T-helper 22 cell (primary cell): ENCODE data around the gene PTPRCAP.

ENCODE experiments used
- DNase-seq: peaks from one replicate; pipeline ENCODE4 v3.0.0-alpha.2; 2020; ENCODE audit warnings: low read depth

The PTPRCAP gene

DNA sequence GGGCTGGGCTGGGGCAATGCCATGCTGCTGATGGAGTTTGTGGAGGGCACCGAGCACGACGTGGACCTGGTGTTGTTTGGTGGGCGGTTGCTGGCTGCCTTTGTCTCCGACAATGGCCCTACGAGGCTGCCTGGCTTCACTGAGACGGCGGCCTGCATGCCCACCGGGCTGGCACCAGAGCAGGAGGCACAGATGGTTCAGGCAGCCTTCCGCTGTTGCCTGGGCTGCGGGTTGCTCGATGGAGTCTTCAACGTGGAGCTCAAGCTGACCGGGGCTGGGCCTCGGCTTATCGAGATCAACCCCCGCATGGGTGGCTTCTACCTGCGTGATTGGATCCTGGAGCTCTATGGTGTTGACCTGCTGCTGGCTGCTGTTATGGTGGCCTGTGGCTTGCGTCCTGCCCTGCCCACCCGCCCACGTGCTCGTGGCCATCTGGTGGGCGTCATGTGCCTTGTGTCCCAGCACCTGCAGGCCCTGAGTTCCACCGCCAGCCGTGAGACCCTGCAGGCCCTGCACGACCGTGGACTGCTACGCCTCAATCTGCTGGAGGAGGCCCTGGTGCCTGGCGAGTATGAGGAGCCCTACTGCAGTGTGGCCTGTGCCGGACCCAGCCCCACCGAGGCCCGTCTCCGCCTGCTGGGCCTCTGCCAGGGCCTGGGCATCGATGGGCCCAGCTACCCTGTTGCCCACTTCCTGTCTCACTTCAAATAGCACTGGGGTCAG, 13.4 kb downstream of the PTPRCAP start:
- no peak for DNase-seq

DNA sequence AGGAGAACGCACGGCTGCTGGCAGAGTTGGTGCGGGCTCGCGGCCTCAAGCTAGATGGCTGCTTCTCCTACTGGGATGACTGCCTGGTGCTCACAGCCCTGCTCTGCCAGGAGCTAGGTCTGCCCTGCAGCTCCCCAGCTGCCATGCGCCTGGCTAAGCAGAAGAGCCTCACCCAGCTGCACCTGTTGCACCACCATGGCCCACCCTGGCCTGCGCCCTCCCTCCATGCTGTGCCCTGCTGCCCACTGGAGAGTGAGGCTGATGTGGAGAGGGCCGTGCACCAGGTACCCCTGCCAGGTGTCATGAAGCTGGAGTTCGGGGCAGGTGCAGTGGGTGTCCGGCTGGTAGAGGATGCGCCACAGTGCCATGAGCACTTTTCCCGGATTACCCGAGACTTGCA, 14.0 kb downstream of the PTPRCAP start:
- DNase-seq: no peak

DNA sequence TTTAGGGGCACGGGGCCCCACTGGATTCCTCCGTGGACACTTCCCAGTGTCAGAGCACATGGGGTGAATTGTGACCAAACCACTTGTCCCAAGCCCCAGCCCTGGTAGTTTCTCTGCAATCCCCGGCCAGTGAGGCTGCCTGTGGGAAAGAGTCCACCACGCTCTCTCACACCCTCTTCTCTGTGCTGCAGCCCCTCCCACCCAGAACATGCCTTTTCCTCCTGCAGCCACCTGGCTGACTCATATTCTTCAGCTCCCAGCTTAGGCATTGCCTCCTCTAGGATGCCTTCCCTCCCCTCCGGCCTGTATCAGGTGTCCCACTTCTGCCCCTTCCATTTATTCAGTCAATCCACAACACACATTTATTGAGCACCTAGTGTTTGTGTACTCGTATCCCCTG, 14.6 kb downstream of the PTPRCAP start:
- DNase-seq: no peak

DNA sequence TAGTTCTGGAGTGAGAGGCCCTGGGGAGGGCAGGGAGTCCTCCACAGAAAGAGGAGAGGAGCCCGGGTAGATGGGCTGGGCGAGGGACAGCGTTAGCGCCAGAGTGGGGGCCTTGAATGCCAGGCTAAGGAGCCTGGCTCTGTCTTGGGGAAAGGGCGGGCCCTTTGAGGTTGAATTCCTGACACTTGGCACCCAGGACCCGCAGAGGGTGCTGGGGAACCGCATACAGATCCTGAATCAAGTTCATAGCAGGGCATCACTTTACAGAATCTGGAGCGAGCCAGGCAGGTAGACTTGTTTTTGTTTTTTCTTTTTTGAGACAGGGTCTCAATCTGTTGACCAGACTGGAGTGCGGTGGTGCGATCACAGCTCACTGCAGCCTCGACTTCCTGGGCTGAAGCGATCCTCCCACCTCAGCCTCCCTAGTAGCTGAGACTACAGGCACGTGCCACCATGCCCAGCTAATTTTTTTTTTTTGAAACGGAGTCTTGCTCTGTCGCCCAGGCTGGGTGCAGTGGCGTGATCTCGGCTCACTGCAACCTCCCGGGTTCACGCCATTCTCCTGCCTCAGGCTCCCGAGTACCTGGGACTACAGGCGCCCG, 16.0 kb downstream of the PTPRCAP start:
- DNase-seq: no peak

DNA sequence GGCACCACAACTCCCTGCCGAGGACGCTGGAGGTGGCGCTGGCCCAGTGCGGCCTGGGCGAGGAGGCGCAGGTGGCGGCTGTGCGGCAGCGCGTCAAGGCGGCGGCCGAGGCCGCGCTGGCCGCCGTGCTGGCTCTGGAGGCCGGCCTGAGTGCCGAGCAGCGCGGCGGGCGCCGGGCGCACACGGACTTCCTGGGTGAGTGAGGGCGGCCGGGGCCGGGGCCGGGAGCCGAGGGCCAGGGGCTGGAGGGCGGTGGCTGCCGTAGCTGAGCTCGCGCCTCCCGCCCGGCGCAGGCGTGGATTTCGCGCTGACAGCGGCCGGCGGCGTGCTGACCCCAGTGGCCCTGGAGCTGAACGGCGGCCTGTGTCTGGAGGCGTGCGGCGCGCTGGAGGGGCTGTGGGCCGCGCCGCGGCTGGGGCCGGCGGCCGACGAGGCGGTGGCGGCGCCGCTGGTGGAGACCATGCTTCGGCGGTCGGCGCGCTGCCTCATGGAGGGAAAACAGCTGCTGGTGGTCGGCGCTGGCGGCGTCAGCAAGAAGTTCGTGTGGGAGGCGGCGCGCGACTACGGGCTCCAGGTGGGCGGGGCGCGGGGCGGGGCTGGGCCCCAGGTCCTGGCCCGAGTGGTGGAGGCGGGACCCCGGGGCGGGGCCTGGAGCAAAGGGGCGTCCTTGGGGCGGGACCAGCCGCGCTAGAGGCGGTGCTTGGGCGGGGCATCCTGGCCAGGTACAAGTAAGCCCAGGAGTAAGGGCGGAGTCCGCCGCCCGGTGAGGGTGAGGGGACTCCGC, 16.6 kb downstream of the PTPRCAP start:
- peak; percentile 97 for DNase-seq

DNA sequence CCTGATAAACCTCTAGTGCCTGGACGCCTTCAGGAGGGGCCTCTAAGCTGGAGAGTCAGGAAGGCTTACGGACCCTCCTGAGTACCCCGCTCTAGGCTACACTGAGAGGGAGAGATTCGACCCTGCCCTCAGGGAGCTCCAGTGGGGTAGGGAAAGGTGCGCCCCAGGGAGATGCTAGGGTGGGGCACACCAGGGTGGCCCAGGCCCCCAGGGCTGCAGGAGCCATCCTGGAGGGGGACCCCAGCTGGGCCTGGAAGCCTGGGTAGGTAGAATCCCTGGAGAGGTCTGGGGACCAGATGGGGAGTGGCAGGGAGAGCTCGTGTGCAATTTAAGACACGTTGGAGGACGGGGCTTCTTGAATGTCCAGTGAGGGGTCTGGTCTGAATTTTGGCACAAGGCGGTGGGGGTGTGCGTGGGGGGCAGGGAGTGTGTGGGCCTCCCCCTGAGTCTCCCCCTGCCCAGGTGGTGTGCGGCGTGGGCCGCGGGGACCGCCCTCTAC, 17.3 kb downstream of the PTPRCAP start:
- DNase-seq: no peak

DNA sequence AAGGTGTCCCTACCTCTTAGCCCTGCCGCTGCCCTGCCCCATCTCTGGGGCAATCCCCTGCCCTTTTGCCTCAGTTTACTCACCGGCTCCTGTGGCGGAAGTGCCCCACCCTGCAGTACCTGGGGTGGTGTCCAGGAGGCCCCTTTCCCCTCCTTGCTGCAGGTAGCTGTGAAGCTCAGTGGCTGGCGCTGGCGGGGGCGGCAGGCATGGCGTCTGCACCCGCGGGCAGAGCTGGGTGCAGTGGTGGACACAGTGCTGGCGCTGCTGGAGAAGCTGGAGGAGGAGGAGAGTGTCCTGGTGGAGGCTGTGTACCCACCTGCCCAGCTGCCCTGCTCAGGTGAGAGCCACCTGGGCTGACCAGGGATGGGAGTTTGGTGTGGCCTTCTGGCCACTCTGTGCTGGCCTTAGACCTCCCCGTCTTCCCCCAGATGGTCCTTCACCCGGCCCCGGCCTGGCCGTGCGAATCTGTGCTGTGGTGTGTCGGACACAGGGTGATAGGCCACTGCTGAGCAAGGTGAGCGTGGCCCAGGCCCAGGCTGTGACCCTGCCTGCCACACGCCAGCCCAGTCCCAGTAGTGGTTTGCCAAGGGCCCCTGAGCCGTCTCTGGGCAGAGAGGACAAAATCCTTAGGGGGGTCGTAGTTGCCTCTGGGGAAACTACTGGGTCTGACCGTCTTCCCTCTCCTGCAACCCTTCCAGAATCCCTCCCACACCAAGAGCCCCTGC, 18.0 kb downstream of the PTPRCAP start:
- DNase-seq: no peak

DNA sequence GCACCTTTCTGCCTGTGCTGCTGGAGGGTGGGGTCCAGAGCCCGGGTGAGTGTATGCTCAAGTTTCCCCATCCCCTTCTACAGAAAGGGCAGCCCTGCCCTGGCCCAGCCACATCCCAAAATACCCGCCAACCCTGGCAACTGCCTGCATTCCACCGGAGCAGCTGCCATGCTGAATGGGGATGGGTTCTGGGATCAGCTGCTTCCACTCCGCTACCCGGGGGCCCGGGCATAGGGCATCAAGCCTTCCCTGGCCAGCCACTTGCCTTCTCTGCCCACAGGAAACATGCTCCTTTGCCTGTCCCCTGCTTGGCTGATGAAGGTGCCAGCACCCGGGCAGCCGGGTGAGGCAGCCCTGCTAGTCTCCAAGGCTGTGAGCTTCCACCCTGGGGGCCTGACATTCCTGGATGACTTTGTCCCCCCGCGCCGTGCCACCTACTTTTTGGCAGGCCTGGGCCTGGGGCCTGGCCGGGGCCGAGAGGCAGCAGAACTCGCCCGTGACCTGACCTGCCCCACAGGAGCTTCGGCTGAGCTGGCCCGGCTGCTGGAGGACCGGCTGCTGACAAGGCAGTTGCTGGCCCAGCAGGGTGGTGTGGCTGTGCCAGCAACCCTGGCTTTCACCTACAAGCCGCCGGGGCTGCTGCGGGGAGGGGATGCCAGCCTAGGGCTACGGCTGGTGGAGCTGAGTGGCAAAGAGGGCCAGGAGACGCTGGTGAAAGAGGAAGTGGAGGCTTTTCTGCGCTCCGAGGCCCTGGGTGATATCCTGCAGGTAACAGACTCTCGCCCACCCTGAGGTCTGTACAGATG, 18.8 kb downstream of the PTPRCAP start:
- no peak for DNase-seq

DNA sequence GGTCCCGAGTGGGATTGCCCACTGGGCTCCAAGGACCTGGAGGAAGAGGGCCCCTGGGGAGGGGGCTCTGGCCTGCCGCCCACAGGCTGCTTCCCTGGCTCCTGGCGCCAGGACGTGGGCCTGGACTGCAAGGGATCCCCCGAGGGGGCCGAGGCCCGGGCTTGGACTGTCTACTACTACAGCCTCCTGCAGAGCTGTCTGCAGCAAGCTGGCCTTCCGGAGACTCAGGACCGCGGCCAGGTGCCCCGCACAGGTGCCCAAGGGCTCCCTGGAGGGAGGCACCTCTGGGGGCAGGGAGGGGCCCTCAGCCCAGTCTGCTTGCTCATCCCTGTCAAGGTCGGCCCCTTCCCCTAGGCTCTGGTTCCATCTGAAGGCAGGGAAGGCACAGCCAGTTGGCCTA, 20.1 kb downstream of the PTPRCAP start:
- DNase-seq: no peak

DNA sequence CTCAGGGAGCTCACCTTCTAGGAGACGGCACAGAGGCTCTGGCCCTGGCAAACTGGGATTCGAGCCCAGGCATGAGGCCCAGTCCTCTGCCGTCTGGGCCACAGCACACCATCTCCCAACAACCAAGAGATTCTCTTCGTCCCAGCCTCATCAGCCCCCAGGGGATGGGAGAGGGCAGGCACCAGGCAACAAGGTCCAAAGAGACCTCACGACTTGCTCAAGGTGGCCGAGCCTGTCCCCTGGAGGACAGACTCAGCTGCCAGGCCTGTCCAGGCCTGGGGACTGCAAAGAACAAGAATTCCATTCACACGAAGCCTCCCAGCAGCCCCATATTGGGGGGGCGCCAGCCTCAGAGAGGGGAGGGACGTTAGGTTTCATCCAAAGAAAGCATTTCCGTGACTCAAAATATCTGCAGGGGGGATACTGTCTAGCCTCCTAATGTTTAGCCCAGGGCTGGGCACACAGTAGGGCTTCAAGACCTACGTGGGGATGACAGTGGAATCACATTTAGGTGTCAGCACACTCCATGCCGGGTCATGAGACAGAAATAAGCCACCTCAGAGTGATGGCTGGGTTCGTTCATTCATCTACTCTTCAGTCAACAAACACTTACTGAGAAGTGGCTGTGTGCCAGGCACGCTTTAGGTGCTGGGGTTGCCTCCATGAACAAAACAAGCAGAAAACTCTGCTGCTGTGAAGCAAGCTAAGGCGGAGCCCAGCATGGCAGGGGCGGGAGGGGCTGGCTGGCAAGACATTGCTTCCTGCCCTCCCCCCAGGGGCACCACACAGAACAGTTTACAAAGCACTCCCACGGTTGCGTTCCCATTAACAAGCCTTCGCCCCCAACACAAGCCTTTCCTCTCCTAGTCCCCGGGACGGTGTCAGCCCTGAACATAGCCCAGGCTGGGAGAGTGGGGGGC, 20.8 kb downstream of the PTPRCAP start:
- peak; percentile 73 for DNase-seq

DNA sequence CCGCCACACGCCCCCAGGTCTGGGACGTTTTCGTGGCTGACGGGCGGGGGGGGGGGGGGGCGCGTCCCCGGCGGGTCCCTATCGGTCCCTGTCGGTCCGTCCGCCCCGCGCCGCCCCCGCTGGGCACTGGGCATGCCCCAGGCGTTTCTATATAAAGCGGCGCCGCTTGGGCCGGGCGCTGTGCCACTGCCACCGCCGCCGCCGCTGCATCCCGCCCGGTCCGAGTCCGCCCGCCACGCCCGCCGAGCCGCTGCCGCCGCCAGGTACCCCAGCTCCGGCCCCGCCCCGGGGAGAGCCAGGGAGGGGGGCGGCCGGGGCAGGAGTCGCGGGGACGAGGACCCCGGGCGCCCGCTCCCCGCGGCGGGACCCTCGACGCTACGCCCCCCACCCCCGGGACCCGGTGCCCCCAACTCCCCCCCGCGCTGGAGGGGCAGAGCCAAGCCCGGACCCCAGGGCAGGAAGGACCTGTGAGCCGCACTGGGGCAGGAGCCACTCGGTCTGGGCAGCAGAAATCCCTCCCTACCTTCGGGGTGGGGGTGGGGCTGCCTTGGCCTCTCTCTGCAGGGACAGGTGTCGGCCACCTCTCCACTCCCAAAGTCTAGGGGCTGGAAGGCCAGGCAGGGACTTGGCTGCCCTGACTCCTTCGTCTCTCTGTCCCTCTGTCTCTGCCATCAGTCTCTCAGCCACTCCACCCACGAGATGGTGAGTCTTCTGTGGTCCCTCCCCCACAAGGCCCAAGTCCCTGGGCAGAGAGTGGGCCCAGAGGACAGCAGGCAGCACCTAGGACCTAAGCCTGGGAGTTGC, 21.8 kb downstream of the PTPRCAP start, which contains the start of gene CARNS1:
TSS of gene CARNS1 (plus strand) at position 178 of the 804 bp plus-strand sequence. CDS start at position 700, 522 bp downstream.
- no peak for DNase-seq

DNA sequence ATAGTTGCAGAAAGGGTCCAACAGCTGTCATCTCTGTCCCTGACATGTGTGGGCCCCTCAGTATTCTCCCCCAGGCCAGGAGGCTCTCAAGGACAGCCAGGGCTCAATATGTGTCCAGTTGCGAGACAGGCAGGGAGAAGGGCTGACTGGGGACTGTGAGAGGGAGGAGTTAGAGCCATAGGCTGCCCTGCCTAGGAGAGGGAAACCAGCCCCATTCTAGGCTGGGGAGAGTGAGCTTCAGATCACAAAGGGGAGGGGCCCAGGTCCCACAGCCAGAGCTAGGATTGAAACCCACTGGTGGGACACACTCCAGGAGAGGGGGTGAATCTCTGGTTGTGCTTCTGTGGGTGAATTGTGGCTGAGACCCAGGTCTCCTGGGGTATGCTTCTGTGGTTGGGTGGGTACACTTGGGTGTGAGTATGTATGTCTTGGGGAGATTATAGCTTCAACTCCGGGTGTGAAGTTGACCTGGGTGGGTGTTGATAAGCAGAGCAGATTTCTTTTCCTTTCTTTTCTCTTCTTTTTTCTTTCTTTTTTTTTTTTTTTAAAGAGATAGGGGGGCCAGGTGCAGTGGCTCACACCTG, 24.1 kb downstream of the PTPRCAP start:
- no peak for DNase-seq

DNA sequence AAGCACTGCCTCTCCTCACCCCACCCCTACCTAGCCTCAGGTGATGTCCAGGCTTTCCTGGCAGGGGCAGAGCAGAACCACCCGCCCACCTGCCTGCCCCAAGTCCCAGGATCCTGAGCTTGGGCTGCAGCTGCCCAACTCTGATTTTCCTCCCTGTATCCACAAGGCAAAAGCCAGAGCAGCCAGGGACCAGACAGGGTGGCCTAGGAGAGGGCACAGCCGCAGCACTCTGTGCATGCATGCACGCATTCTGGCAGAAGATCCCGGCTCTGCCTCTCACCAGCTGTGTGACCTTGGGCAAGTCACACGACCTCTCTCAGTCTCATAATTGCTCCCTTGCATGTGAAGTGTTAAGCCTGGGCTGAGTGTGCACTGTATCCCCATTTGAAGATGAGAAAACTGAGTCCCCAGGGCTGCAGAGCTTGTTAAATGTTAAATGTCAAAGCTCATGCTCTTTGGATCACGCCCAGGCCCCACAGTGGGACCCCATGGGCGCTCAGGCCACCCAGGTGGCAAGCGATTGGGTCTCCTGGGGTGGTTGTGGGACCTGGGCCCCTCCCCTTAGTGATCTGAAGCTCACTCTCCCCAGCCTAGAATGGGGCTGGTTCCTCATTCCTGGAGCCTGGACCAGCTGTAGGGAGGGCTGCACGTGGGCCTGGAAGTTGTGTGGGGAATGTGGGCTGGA, 24.8 kb downstream of the PTPRCAP start:
- no peak for DNase-seq

DNA sequence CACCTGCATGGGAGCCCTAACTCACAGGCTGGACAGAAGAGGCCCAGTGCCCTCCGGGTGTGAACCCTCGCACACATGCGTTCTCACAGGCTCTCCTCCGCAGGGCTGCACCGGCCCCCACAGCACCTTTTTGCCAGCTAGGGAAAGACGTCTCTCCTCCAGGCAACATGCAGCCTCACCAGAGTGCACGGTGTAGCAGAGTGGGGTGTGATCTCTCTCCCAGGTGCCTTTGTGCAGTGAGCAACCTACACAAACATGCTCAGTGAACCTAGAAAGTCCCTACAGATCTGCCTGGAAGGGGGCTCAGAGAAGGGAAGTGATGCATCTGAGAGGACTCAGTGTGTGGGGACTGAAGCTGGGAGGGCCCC, 25.7 kb downstream of the PTPRCAP start:
- no peak for DNase-seq

DNA sequence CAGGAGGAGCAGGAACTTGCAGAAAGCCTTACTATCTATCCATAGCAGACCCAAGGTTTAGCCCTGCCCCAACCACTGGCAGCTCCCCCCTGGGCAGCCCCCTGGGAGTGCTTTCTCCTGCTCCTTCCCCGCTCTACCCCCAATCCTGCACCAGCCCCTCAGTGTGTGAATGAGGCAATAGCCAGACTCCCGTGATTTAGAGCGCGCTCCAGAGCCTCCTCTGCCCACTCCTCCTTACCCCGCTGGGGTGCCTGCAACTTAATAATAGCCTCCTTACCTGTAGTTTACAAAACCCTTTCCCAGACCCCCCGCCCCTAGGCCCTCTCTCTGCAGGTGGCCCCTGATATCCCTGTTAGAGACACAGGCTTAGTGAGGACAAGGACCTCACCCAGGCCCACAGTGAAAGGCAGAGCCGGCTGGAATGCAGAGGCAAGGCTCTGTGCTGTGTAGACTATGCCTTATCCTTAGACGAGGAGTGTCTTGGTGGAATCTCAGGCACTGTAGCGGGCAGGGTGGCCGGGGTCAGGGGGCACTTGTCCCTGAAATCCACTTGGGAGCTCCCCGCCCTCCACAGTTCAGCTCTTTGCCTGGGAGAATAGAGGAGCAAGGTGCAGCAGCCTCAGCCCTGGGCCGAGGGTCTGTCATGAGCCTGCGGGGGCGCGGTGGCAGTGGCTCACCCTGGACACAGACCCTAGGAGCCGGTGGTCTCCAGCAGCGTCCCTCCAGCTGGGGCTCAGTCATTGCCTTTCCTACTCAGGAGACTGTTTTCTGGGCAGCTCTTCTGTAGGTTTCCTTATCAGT, 26.3 kb downstream of the PTPRCAP start:
- no peak for DNase-seq

DNA sequence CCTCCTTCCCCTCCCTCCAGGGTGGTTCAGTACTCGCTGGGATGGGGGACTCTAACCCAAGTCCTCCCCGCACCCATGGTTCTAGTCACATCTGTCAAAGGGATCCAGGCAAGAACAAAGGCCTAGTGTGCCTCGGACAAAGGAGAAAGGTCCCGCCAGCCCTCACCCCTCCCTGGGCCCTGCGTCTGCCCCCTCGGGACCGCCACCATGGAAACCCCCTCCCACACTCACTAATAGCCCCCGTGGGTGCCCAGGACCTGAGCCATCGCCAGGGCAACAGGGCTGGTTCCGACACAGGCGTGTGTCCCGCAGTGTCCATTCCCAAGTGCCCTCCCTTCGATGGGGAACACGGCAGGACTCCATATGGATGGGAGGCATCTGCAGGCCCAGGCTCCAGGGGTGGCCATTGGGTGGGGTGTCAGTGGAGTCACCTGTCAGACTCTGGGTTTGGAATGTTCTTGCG, 27.1 kb downstream of the PTPRCAP start:
- DNase-seq: no peak

DNA sequence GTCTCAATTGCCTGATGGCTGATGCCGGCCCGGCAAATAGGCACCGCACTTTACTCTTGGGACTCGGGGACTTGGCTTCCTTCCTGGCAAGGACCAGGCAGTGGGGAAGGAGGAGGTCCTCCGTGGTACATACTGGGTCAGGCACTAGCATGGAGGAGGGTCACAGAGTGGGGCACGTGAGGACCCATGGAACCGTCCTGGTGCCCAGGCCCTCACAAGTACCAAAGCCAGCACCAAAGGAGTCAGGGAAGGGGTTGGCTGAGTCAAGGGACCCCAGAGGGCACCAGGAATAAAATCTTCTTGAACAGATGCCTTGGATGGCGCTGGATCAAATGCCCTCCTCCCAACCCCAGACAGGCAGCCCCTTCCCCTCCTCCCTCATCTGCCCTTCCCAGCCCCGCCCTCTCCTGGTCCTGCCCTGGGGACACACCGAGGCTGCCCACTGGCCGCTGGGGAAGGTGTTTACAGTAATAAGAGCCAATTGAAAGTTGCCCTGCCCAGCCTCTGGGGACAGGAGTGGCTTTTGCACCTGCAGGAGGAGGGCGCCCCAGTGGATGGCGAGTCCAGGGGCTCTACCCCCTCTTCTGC, 27.6 kb downstream of the PTPRCAP start:
- no peak for DNase-seq
